MM.1S (cell line): ENCODE data around the gene ADAMTS12.

ENCODE experiments used
- DNase-seq: peaks from one replicate; pipeline ENCODE4 v3.0.0-alpha.2; 2015
- H2AFZ ChIP-seq: fragments of 300-600 bp; sonication (generic); 2 replicates; pipeline ENCODE4 v1.6.0; 2016; ENCODE audit warnings: antibody characterized with exemption, low read length
- H3F3A ChIP-seq: fragments of 300-600 bp; sonication (generic); 2 replicates; pipeline ENCODE4 v1.6.1; 2016; ENCODE audit warnings: mild to moderate bottlenecking, antibody characterized with exemption, low read length, moderate library complexity, mixed read lengths; ENCODE audit not compliant: insufficient read depth
- H3K27ac ChIP-seq: fragments of 300-600 bp; sonication (generic); 2 replicates; pipeline ENCODE4 v1.5.1; 2016; ENCODE audit warnings: mild to moderate bottlenecking, low read length
- H3K27me3 ChIP-seq: fragments of 300-600 bp; sonication (generic); replicated peaks from 2 replicates; pipeline ENCODE4 v1.6.0; 2016; ENCODE audit warnings: low read length; ENCODE audit not compliant: insufficient read depth
- H3K36me3 ChIP-seq: fragments of 300-600 bp; sonication (generic); replicated peaks from 2 replicates; pipeline ENCODE4 v1.6.1; 2016; ENCODE audit warnings: mild to moderate bottlenecking, low read length, mixed read lengths; ENCODE audit not compliant: insufficient read depth
- H3K4me1 ChIP-seq: fragments of 300-600 bp; sonication (generic); 2 replicates; pipeline ENCODE4 v1.6.1; 2016; ENCODE audit warnings: low read length, mixed read lengths
- H3K4me2 ChIP-seq: fragments of 300-600 bp; sonication (generic); 2 replicates; pipeline ENCODE4 v1.6.0; 2016; ENCODE audit warnings: low read depth, low read length
- H3K4me3 ChIP-seq: fragments of 300-600 bp; sonication (generic); 2 replicates; pipeline ENCODE4 v1.5.1; 2016; ENCODE audit warnings: low read length, mixed read lengths
- H3K79me2 ChIP-seq: fragments of 300-600 bp; sonication (generic); 2 replicates; pipeline ENCODE4 v1.6.1; 2016; ENCODE audit warnings: mixed run types, low read length, mixed read lengths
- H3K9ac ChIP-seq: fragments of 300-600 bp; sonication (generic); 2 replicates; pipeline ENCODE4 v1.6.1; 2016; ENCODE audit warnings: low read length, mixed read lengths
- H3K9me2 ChIP-seq: fragments of 300-600 bp; sonication (generic); replicated peaks from 2 replicates; pipeline ENCODE4 v1.6.1; 2016; ENCODE audit warnings: mild to moderate bottlenecking, low read length, mixed read lengths; ENCODE audit not compliant: insufficient read depth
- H3K9me3 ChIP-seq: fragments of 300-600 bp; sonication (generic); replicated peaks from 2 replicates; pipeline ENCODE4 v1.6.1; 2016; ENCODE audit warnings: mild to moderate bottlenecking, low read length, mixed read lengths; ENCODE audit not compliant: insufficient read depth
- H4K20me1 ChIP-seq: fragments of 300-600 bp; sonication (generic); 2 replicates; pipeline ENCODE4 v1.6.1; 2016; ENCODE audit warnings: mild to moderate bottlenecking, low read length, moderate library complexity, mixed read lengths; ENCODE audit not compliant: insufficient read depth
- EZH2 ChIP-seq: fragments of 300-600 bp; sonication (generic); optimal IDR thresholded peaks from 2 replicates; pipeline ENCODE3; 2017; ENCODE audit warnings: low read depth, mild to moderate bottlenecking, antibody characterized with exemption, low read length, mixed read lengths
- EZH2phosphoT487 ChIP-seq: fragments of 300-600 bp; sonication (generic); IDR thresholded peaks from 2 replicates; pipeline ENCODE4 v1.6.1; 2018; ENCODE audit warnings: antibody characterized with exemption, low read length
- TF ChIP-seq, protein P1 (sequence below): fragments of 300-600 bp; sonication (generic); IDR thresholded peaks from 2 replicates; pipeline ENCODE4 v1.5.1; 2016; ENCODE audit warnings: antibody characterized with exemption, low read length, mixed read lengths

The ADAMTS12 gene

DNA sequence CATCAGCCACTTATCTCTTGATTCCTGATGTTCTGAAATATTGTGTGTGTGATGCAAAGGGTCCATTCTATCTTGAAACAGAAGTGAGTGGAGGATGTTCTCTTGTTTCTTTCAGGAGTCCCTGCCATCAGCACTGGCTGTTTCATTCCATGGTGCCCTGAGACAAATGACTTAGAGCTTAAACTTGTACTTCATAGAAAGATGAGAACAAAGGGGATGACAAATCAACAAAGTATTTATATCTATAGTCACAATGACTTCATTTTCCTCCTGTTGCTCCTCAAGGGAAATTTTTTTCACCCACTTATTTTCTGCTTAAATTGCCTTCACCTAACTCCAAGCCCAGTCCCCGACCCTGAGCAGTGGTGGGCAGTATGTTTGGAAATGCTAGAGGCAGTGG, 279.4 kb downstream of the ADAMTS12 start:
- no peak for DNase-seq
- TF ChIP-seq, protein P1, sequence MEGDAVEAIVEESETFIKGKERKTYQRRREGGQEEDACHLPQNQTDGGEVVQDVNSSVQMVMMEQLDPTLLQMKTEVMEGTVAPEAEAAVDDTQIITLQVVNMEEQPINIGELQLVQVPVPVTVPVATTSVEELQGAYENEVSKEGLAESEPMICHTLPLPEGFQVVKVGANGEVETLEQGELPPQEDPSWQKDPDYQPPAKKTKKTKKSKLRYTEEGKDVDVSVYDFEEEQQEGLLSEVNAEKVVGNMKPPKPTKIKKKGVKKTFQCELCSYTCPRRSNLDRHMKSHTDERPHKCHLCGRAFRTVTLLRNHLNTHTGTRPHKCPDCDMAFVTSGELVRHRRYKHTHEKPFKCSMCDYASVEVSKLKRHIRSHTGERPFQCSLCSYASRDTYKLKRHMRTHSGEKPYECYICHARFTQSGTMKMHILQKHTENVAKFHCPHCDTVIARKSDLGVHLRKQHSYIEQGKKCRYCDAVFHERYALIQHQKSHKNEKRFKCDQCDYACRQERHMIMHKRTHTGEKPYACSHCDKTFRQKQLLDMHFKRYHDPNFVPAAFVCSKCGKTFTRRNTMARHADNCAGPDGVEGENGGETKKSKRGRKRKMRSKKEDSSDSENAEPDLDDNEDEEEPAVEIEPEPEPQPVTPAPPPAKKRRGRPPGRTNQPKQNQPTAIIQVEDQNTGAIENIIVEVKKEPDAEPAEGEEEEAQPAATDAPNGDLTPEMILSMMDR, result no peak
- TF ChIP-seq EZH2 (no peak), EZH2phosphoT487 (no peak)
- no peak overlapping the region for H3K4me2 ChIP-seq
- H3K9ac ChIP-seq, result no peak overlapping the region
- no peak overlapping the region for H3K4me3 ChIP-seq
- no peaks in the 10 kb centered on the region for H3K9me3 ChIP-seq
- H2AFZ ChIP-seq, result no peak overlapping the region
- no peaks in the 10 kb centered on the region for H3K36me3 ChIP-seq
- H3F3A ChIP-seq, result no peaks in the 10 kb centered on the region
- no peaks in the 10 kb centered on the region for H3K27me3 ChIP-seq
- no peaks in the 10 kb centered on the region for H3K4me1 ChIP-seq
- no peaks in the 10 kb centered on the region for H4K20me1 ChIP-seq
- H3K27ac ChIP-seq, result no peak overlapping the region
- H3K9me2 ChIP-seq, result no peaks in the 10 kb centered on the region
- no peaks in the 10 kb centered on the region for H3K79me2 ChIP-seq

DNA sequence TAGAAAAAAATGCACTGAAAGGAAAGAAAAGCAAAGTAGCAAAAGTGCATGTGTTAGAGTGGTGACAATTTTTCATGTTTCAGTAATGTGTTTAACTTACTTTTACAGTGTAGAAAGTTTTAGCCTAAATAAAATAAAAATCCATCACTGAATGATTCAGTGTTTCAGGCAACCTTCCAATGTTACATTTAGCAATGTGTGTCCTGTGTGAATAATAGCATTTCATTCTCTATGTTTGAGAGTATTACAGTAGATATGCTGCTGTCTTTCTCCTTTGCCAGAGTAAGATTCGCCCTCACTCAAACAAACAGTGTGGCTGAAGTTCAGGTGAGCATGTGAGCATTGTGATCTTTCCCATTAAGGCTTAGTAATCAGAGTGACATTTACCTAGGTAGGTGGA, 279.9 kb downstream of the ADAMTS12 start:
- no peaks in the 10 kb centered on the region for H3K79me2 ChIP-seq
- H3F3A ChIP-seq, result no peaks in the 10 kb centered on the region
- H3K9me3 ChIP-seq, result no peaks in the 10 kb centered on the region
- no peak overlapping the region for H3K4me2 ChIP-seq
- H3K27me3 ChIP-seq, result no peaks in the 10 kb centered on the region
- no peaks in the 10 kb centered on the region for H3K4me1 ChIP-seq
- H3K4me3 ChIP-seq, result no peak overlapping the region
- no peaks in the 10 kb centered on the region for H3K9me2 ChIP-seq
- no peak overlapping the region for H2AFZ ChIP-seq
- no peaks in the 10 kb centered on the region for H4K20me1 ChIP-seq
- no peak overlapping the region for H3K27ac ChIP-seq
- no peak for TF ChIP-seq EZH2phosphoT487
- TF ChIP-seq, protein P1, result no peak
- no peak for TF ChIP-seq EZH2
- no peaks in the 10 kb centered on the region for H3K36me3 ChIP-seq
- H3K9ac ChIP-seq, result no peak overlapping the region
- DNase-seq, result no peak

DNA sequence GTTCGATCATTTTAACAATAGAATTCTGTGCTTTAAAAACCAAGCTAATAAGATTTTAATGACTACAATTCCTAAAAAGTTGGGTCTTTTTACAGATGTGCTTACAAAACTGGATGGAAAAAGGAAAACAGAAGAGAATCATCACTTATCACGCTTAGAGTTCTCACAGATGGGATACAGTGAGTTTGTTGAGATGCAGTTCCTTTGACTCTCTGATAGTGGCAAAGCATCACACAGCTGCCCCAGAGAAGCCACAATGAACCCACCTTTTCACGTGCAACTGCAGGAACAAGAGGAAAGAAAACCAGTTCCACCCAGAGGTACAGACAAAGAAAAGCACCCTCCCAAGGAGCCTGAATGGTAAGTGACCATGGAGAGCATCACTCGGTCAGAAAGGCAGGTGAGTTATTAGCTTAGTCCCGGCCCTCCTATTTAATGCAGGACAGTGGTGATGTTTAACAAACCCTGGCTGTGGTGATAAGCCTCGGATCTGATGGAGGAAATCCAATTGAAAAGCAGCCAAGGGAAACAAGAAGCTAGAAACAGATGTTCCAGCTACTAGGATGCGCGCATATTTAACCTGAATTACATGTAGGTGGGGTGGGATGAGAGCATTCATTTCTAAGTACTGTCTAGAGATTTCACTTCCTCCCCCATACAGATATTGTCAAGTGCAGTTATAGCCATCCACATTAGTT, 283.3 kb downstream of the ADAMTS12 start:
- Histone ChIP-seq H4K20me1 (no peaks in the 10 kb centered on the region), H3K4me1 (no peaks in the 10 kb centered on the region)

More for the DNA sequence above, 283.3 kb downstream of the ADAMTS12 start:
- no peaks in the 10 kb centered on the region for H3K79me2 ChIP-seq
- no peaks in the 10 kb centered on the region for H3K27me3 ChIP-seq
- H3K27ac ChIP-seq, result no peak overlapping the region
- no peak overlapping the region for H3K4me3 ChIP-seq
- no peak overlapping the region for H2AFZ ChIP-seq
- DNase-seq, result no peak
- no peaks in the 10 kb centered on the region for H3F3A ChIP-seq
- no peaks in the 10 kb centered on the region for H3K9me2 ChIP-seq
- H3K9me3 ChIP-seq, result no peaks in the 10 kb centered on the region
- no peak overlapping the region for H3K4me2 ChIP-seq
- no peaks in the 10 kb centered on the region for H3K36me3 ChIP-seq
- no peak overlapping the region for H3K9ac ChIP-seq
- TF ChIP-seq EZH2phosphoT487 (no peak), EZH2 (no peak)
- TF ChIP-seq, protein P1, result no peak
